Effector memory CD8-positive, alpha-beta T cell (primary cell): ENCODE results near the gene PYY.
"Not testable (repeated sequence)": the region's sequence is repeated elsewhere in the genome, so short reads cannot be mapped to it uniquely, and the experiment has no call there.

Experiments used
- ATAC-seq: fragments of 150-1000 bp; cut with Tn5 transposase; replicated peaks from 2 replicates; pipeline ENCODE4 v1.10.0; 2021; ENCODE audit warnings: mild to moderate bottlenecking, moderate library complexity
- DNase-seq, 3 experiments: peaks; one replicate each; pipeline ENCODE4 v3.0.0; 2021
- H3K27ac Mint-ChIP-seq, 2 donors: one replicate each; pipeline ENCODE4 v1.8.0; 2022; ENCODE audit warnings: mild to moderate bottlenecking in 2 of 2, mixed read lengths in 2 of 2, moderate library complexity in 2 of 2
- H3K27me3 Mint-ChIP-seq, 2 donors: one replicate each; pipeline ENCODE4 v1.8.0; 2022; ENCODE audit warnings: mixed read lengths in 2 of 2
- H3K36me3 Mint-ChIP-seq: one replicate; pipeline ENCODE4 v1.8.0; 2022; ENCODE audit warnings: mild to moderate bottlenecking, moderate library complexity, mixed read lengths; ENCODE audit not compliant: insufficient read depth
- H3K4me1 Mint-ChIP-seq, 2 donors: one replicate each; pipeline ENCODE4 v1.8.0; 2022; ENCODE audit warnings: low read depth in 2 of 2, mixed read lengths in 2 of 2
- H3K4me3 Mint-ChIP-seq, 2 donors: one replicate each; pipeline ENCODE4 v1.8.0; 2022; ENCODE audit warnings: mild to moderate bottlenecking in 2 of 2, mixed read lengths in 2 of 2, moderate library complexity in 2 of 2
- H3K9me3 Mint-ChIP-seq, 2 donors: one replicate each; pipeline ENCODE4 v1.8.0; 2022; ENCODE audit warnings: mixed read lengths in 2 of 2

The PYY gene

GRCh38 chr17:43972444-43973212 is 18.9 kb upstream of the PYY start:
- peaks cover 17 to 27% of the 10 kb centered on the region in 2 donors for H3K27me3 Mint-ChIP-seq
- not testable (repeated sequence) for H3K27ac Mint-ChIP-seq, H3K9me3 Mint-ChIP-seq, DNase-seq, H3K36me3 Mint-ChIP-seq, H3K4me3 Mint-ChIP-seq, H3K4me1 Mint-ChIP-seq, ATAC-seq

- H3K4me1 Mint-ChIP-seq, H3K4me3 Mint-ChIP-seq, H3K9me3 Mint-ChIP-seq, ATAC-seq, DNase-seq, H3K27ac Mint-ChIP-seq, H3K36me3 Mint-ChIP-seq: not testable (repeated sequence)
- peaks cover 13 to 33% of the 10 kb centered on the region in 2 donors for H3K27me3 Mint-ChIP-seq
Measured at GRCh38 chr17:43971436-43971835, 17.7 kb upstream of the PYY start.

- no peak for DNase-seq
Measured at GRCh38 chr17:43970366-43970765, 16.6 kb upstream of the PYY start.

GRCh38 chr17:43967251-43967875 is 13.6 kb upstream of the PYY start:
- H3K27ac Mint-ChIP-seq, result peak overlapping the region in 1 of 2 donors; percentile 55
- no peak for ATAC-seq

More at GRCh38 chr17:43970366-43970765, 16.6 kb upstream of the PYY start:
- H3K4me1 Mint-ChIP-seq, result no peaks in the 10 kb centered on the region
- no peak for ATAC-seq
- no peaks in the 10 kb centered on the region for H3K9me3 Mint-ChIP-seq
- peaks cover 13 to 39% of the 10 kb centered on the region in 2 donors for H3K27me3 Mint-ChIP-seq
- H3K27ac Mint-ChIP-seq, result no peak overlapping the region
- H3K4me3 Mint-ChIP-seq, result no peak overlapping the region
- no peaks in the 10 kb centered on the region for H3K36me3 Mint-ChIP-seq

GRCh38 chr17:43966276-43966675 is 12.5 kb upstream of the PYY start:
- Mint-ChIP-seq H3K27ac (no peak overlapping the region), H3K4me1 (no peaks in the 10 kb centered on the region), H3K4me3 (no peak overlapping the region), H3K27me3 (peaks cover 15 to 65% of the 10 kb centered on the region in 2 donors), H3K9me3 (no peaks in the 10 kb centered on the region), H3K36me3 (no peaks in the 10 kb centered on the region)
- DNase-seq (no peak), ATAC-seq (no peak)

More at GRCh38 chr17:43967251-43967875, 13.6 kb upstream of the PYY start:
- H3K4me1 Mint-ChIP-seq, result no peaks in the 10 kb centered on the region
- peaks cover 13 to 55% of the 10 kb centered on the region in 2 donors for H3K27me3 Mint-ChIP-seq
- no peaks in the 10 kb centered on the region for H3K36me3 Mint-ChIP-seq
- H3K9me3 Mint-ChIP-seq, result no peaks in the 10 kb centered on the region
- no peak for DNase-seq
- H3K4me3 Mint-ChIP-seq, result no peak overlapping the region

GRCh38 chr17:43962479-43962878 is 8.7 kb upstream of the PYY start:
- Mint-ChIP-seq H3K9me3 (no peaks in the 10 kb centered on the region), H3K4me1 (no peaks in the 10 kb centered on the region), H3K27ac (no peak overlapping the region), H3K4me3 (no peak overlapping the region), H3K36me3 (peaks cover 3% of the 10 kb centered on the region), H3K27me3 (peaks cover 14 to 60% of the 10 kb centered on the region in 2 donors)
- no peak for DNase-seq
- no peak for ATAC-seq

GRCh38 chr17:43961954-43962353 is 8.2 kb upstream of the PYY start:
- ATAC-seq (no peak), DNase-seq (no peak)
- no peak overlapping the region for H3K27ac Mint-ChIP-seq
- H3K36me3 Mint-ChIP-seq, result peaks cover 3% of the 10 kb centered on the region
- no peaks in the 10 kb centered on the region for H3K9me3 Mint-ChIP-seq
- peaks cover 14 to 58% of the 10 kb centered on the region in 2 donors for H3K27me3 Mint-ChIP-seq
- H3K4me1 Mint-ChIP-seq, result no peaks in the 10 kb centered on the region
- H3K4me3 Mint-ChIP-seq, result no peak overlapping the region

- not testable (repeated sequence) for H3K4me3 Mint-ChIP-seq, H3K36me3 Mint-ChIP-seq, H3K4me1 Mint-ChIP-seq, ATAC-seq, H3K27ac Mint-ChIP-seq, DNase-seq, H3K9me3 Mint-ChIP-seq
- H3K27me3 Mint-ChIP-seq, result peaks cover 17 to 57% of the 10 kb centered on the region in 2 donors
Measured at GRCh38 chr17:43961292-43961691, 7.6 kb upstream of the PYY start.

- DNase-seq (no peak), ATAC-seq (no peak)
- peaks cover 3% of the 10 kb centered on the region for H3K36me3 Mint-ChIP-seq
- H3K27ac Mint-ChIP-seq, result no peak overlapping the region
- H3K27me3 Mint-ChIP-seq, result peaks cover 34 to 64% of the 10 kb centered on the region in 2 donors
- H3K4me1 Mint-ChIP-seq, result no peaks in the 10 kb centered on the region
- H3K9me3 Mint-ChIP-seq, result no peaks in the 10 kb centered on the region
- H3K4me3 Mint-ChIP-seq, result no peak overlapping the region
Measured at GRCh38 chr17:43958748-43959352, 5.1 kb upstream of the PYY start.

- DNase-seq (no peak), ATAC-seq (no peak)
- H3K9me3 Mint-ChIP-seq, result no peaks in the 10 kb centered on the region
- no peak overlapping the region for H3K27ac Mint-ChIP-seq
- H3K4me3 Mint-ChIP-seq, result no peak overlapping the region
- peaks cover 0 to 5% of the 10 kb centered on the region in 2 donors for H3K4me1 Mint-ChIP-seq
- peaks cover 40 to 65% of the 10 kb centered on the region in 2 donors for H3K27me3 Mint-ChIP-seq
- peaks cover 3% of the 10 kb centered on the region for H3K36me3 Mint-ChIP-seq
Measured at GRCh38 chr17:43956222-43956621, 2.5 kb upstream of the PYY start.

- Mint-ChIP-seq H3K4me1 (peaks cover 0 to 5% of the 10 kb centered on the region in 2 donors), H3K9me3 (no peaks in the 10 kb centered on the region)
Measured at GRCh38 chr17:43952724-43953666, 745 bp downstream of the PYY start.

GRCh38 chr17:43952351-43952723 is 1.4 kb downstream of the PYY start:
- Mint-ChIP-seq H3K9me3 (no peaks in the 10 kb centered on the region), H3K27ac (no peak overlapping the region), H3K36me3 (no peaks in the 10 kb centered on the region), H3K4me1 (peaks cover 0 to 5% of the 10 kb centered on the region in 2 donors), H3K27me3 (peaks cover 67 to 92% of the 10 kb centered on the region in 2 donors), H3K4me3 (peak overlapping the region in 1 of 2 donors; percentile 17)
- ATAC-seq (no peak), DNase-seq (no peak)

More at GRCh38 chr17:43952724-43953666, 745 bp downstream of the PYY start:
- H3K27ac Mint-ChIP-seq, result no peak overlapping the region
- H3K27me3 Mint-ChIP-seq, result peaks cover 62 to 92% of the 10 kb centered on the region in 2 donors
- DNase-seq (no peak), ATAC-seq (no peak)
- H3K4me3 Mint-ChIP-seq, result peak overlapping the region in 1 of 2 donors; percentile 17
- H3K36me3 Mint-ChIP-seq, result no peaks in the 10 kb centered on the region

GRCh38 chr17:43951750-43952149 is 2.0 kb downstream of the PYY start:
- ATAC-seq (no peak), DNase-seq (no peak)
- H3K9me3 Mint-ChIP-seq, result no peaks in the 10 kb centered on the region
- H3K27me3 Mint-ChIP-seq, result peaks cover 67 to 90% of the 10 kb centered on the region in 2 donors
- H3K4me1 Mint-ChIP-seq, result peaks cover 0 to 5% of the 10 kb centered on the region in 2 donors
- no peak overlapping the region for H3K27ac Mint-ChIP-seq
- H3K4me3 Mint-ChIP-seq, result no peak overlapping the region
- H3K36me3 Mint-ChIP-seq, result no peaks in the 10 kb centered on the region
